Measurements from ENCODE around the gene HECTD3. TPM values are rescaled to one million over a fixed set of nuclear protein-coding genes. Genes with fewer than 3 reads are reported as not detected.

HECTD3 gene
- total RNA-seq, 1 donor from 2014 or later, result 47.6 TPM

DNA sequence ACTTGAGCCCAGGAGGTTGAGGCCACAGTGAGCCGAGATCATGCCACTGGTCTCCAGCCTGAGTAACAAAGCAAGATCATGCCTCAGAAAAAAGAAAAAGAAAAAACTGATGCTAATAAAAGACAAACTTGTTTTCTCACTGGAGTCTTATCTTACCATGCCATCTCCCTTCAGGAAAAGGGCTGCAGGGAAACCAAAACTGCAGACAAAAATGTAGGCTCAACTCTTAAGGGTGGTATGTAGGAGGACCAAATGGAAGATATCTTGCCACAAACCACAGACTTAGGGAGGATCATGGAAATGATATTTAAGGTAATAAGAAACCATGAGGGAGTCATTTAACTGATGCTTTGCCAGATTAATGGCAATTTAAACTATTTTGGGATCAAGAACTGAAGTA, 33.8 kb upstream of the HECTD3 start:
- TF ChIP-seq, protein P1, sequence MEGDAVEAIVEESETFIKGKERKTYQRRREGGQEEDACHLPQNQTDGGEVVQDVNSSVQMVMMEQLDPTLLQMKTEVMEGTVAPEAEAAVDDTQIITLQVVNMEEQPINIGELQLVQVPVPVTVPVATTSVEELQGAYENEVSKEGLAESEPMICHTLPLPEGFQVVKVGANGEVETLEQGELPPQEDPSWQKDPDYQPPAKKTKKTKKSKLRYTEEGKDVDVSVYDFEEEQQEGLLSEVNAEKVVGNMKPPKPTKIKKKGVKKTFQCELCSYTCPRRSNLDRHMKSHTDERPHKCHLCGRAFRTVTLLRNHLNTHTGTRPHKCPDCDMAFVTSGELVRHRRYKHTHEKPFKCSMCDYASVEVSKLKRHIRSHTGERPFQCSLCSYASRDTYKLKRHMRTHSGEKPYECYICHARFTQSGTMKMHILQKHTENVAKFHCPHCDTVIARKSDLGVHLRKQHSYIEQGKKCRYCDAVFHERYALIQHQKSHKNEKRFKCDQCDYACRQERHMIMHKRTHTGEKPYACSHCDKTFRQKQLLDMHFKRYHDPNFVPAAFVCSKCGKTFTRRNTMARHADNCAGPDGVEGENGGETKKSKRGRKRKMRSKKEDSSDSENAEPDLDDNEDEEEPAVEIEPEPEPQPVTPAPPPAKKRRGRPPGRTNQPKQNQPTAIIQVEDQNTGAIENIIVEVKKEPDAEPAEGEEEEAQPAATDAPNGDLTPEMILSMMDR (IDR thresholded peaks at IDR 0.05), result no peak
- Histone ChIP-seq H3K27ac (no peak overlapping the region), H3K9me3 (no peaks in the 10 kb centered on the region), H3K36me3 (no peaks in the 10 kb centered on the region), H3K4me1 (no peaks in the 10 kb centered on the region), H3K27me3 (ENCODE audit: low read depth) (no peaks in the 10 kb centered on the region), H3K4me3 (no peak overlapping the region)
- intact Hi-C loops (cut with DNase I), result no loop called here
- DNase-seq (no peak), ATAC-seq (no peak)

GRCh38 chr1:45043094-45043493, 32.0 kb upstream of the HECTD3 start:
- Histone ChIP-seq H3K9me3 (no peaks in the 10 kb centered on the region), H3K27me3 (ENCODE audit: low read depth) (no peaks in the 10 kb centered on the region), H3K36me3 (no peaks in the 10 kb centered on the region), H3K4me3 (no peak overlapping the region), H3K27ac (no peak overlapping the region), H3K4me1 (no peaks in the 10 kb centered on the region)
- TF ChIP-seq, protein P1 (IDR thresholded peaks at IDR 0.05), result no peak
- DNase-seq (no peak), ATAC-seq (no peak)
- intact Hi-C loops (cut with DNase I), result no loop called here

- no peak overlapping the region for H3K4me3 ChIP-seq
- DNase-seq (no peak), ATAC-seq (no peak)
- peaks cover 8% of the 10 kb centered on the region for H3K36me3 ChIP-seq
- no peaks in the 10 kb centered on the region for H3K27me3 ChIP-seq (ENCODE audit: low read depth)
- no peaks in the 10 kb centered on the region for H3K9me3 ChIP-seq
- no peaks in the 10 kb centered on the region for H3K4me1 ChIP-seq
- intact Hi-C loops (cut with DNase I), result no loop called here
- TF ChIP-seq, protein P1 (IDR thresholded peaks at IDR 0.05), result no peak
- H3K27ac ChIP-seq, result no peak overlapping the region
Observed at GRCh38 chr1:45040297-45040696, 29.2 kb upstream of the HECTD3 start.

DNA sequence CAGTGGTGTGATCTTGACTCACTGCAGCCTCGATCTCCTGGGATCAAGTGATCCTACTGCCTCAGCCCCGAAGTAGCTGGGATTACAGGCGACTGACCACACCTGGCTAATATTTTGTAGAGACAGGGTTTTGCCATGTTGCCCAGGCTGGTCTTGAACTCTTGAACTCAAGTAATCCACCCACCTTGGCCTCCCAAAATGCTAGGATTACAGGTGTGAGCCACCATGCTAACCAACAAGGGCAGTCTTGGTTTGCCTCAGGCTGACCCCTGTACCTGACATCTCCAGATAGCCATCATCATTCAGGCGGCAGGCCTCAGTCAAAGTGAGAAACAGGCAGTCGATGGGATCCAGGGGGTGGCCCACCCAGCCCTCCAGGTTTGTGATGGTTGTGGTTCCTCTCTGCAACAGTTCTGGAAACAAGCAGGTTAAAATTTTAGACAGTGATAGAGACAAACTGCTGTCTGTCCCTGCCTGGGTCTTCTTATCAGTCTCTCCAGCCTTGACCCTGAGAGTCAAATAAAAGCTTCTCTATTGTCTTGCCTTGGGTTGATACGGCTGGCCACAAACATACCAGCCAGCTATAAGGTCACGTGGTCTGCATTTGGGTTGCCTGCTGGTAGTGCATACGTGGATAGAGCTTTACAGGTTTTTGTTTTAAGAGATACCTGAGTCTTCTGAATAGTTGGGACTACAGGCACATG, 27.7 kb upstream of the HECTD3 start:
- Histone ChIP-seq H3K4me1 (no peaks in the 10 kb centered on the region), H3K4me3 (no peak overlapping the region), H3K9me3 (no peaks in the 10 kb centered on the region), H3K27me3 (ENCODE audit: low read depth) (no peaks in the 10 kb centered on the region), H3K27ac (no peak overlapping the region), H3K36me3 (peaks cover 8% of the 10 kb centered on the region)
- ATAC-seq, result no peak
- no peak for DNase-seq
- intact Hi-C loops (cut with DNase I), result no loop called here
- TF ChIP-seq, protein P1 (IDR thresholded peaks at IDR 0.05), result no peak

GRCh38 chr1:45038240-45038639, 27.1 kb upstream of the HECTD3 start:
- ATAC-seq (no peak), DNase-seq (no peak)
- TF ChIP-seq, protein P1 (IDR thresholded peaks at IDR 0.05), result no peak
- Histone ChIP-seq H3K9me3 (no peaks in the 10 kb centered on the region), H3K36me3 (peaks cover 8% of the 10 kb centered on the region), H3K4me3 (no peak overlapping the region), H3K4me1 (no peaks in the 10 kb centered on the region), H3K27ac (no peak overlapping the region), H3K27me3 (ENCODE audit: low read depth) (no peaks in the 10 kb centered on the region)
- intact Hi-C loops (cut with DNase I), result no loop called here
